K562 (cell line): ENCODE data around the gene MICALL2. TPM values are rescaled to one million over a fixed set of nuclear protein-coding genes. Genes with fewer than 3 reads are reported as not detected.

Source experiments
- POLR3G ChIP-seq: IDR thresholded peaks from 2 replicates; pipeline ENCODE4 v1.6.1; 2011; ENCODE audit not compliant: insufficient read length, insufficient replicate concordance; ENCODE audit errors: extremely low read depth
- SIN3B ChIP-seq: fragments of 450-650 bp; IDR thresholded peaks from 2 replicates; pipeline ENCODE4 v1.6.1; 2017; ENCODE audit warnings: low read depth, mild to moderate bottlenecking, moderate library complexity
- ZBTB33 ChIP-seq: sonication (generic); formaldehyde crosslinking; IDR thresholded peaks from 2 replicates; pipeline ENCODE4 v1.8.1; 2023; ENCODE audit warnings: mild to moderate bottlenecking, missing genetic modification reagents
- ZC3H4 ChIP-seq: sonication (generic); formaldehyde crosslinking; IDR thresholded peaks from 2 replicates; pipeline ENCODE4 v1.9.0; 2021; ENCODE audit warnings: missing genetic modification reagents, borderline replicate concordance
- ZNF79 ChIP-seq: fragments of 250-450 bp; sonication (Bioruptor Pico); IDR thresholded peaks from 2 replicates; pipeline ENCODE4 v1.4.0; 2020; ENCODE audit warnings: low read depth, mild to moderate bottlenecking, moderate library complexity
- polyA plus RNA-seq, 8 experiments: library from polyadenylated mRNA; depleted of rRNA in 4 of 8; stranded (reverse) in 5 of 8; unstranded in 3 of 8; fragments of >200 nt; fragmentation: Nextera tagmentation in 2 of 8; fragmentation: Illumina TruSeq in 1 of 8; extraction: Ambion mirVana in 2 of 8; extraction: Trizol in 1 of 8; gene quantifications; 2 replicates each; pipeline versions ENCODE4 v1.2.1 to v1.2.3, GENCODE V29; 2011 to 2014; ENCODE audit warnings: inconsistent platforms in 1 of 8, missing spikeins in 1 of 8
- total RNA-seq, 7 experiments: library from RNA; depleted of rRNA in 6 of 7; stranded (reverse); fragments of >200 nt in 6 of 7; fragmentation: Illumina TruSeq in 2 of 7; extraction: Trizol in 2 of 7; gene quantifications; 2 replicates each; pipeline versions ENCODE4 v1.2.1 to v1.2.3, GENCODE V29; 2011 to 2021; ENCODE audit warnings: low replicate concordance in 1 of 7
- TF ChIP-seq, protein P1 (sequence below): fragments of 200-600 bp; sonication (generic); IDR thresholded peaks from one replicate; pipeline ENCODE4 v1.6.1; 2012; ENCODE audit warnings: mild to moderate bottlenecking, low read depth, low read length, inconsistent platforms
- TF ChIP-seq, protein P2 (sequence below), 2 experiments: fragments of 450-650 bp; IDR thresholded peaks; 2 replicates each; pipeline ENCODE4 v1.6.1; 2018; ENCODE audit warnings: mild to moderate bottlenecking in 2 of 2, low read depth in 1 of 2; ENCODE audit not compliant: partially characterized antibody in 2 of 2

MICALL2 gene
- total and polyA plus RNA-seq, 9 of the 15 experiments (the other 6 are each of a cell fraction or from before 2014, with no cell fraction given), result 1.8 to 103 (median 17.0) TPM

DNA sequence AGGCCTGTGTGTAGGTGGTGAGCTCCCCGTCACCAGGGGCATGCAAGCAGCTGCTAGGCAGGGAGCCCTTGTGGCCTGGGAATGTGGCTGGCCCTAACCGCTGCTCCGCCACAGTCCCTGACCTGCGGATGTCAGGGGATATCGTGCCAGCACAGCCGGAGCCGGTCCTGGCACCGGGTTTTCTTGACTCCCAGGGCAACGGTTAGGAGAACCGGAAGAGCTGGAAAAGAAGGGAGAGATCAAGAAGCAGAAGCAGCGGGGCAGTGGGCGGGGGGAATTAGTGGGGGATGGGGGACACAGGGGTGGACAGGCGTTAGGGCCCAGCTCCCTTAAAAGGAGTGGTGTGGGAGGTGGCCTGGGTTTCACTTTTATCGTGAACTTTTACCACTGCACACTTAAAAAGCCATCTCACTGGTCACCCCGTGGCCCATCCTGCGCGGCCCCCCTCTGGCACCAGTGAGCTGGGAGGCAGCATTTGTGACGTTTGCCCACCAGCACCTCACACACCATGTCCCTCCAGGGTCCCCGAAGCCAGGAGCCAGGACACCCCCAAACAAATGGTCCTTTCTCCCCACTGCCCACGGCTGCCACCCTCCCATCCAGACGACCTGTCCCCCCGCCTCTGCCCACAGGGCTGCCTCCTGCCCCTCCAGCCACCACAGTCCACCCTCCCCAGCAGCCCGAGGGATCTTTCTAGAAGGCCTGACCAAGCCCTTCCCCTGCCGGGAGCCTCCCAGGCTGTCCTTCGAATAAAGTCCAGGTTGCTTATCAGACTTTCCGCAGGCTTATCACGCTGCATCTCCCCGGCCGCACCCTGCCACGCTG lies 1.8 kb upstream of the MICALL2 start (continued):
- TF ChIP-seq, protein P1, sequence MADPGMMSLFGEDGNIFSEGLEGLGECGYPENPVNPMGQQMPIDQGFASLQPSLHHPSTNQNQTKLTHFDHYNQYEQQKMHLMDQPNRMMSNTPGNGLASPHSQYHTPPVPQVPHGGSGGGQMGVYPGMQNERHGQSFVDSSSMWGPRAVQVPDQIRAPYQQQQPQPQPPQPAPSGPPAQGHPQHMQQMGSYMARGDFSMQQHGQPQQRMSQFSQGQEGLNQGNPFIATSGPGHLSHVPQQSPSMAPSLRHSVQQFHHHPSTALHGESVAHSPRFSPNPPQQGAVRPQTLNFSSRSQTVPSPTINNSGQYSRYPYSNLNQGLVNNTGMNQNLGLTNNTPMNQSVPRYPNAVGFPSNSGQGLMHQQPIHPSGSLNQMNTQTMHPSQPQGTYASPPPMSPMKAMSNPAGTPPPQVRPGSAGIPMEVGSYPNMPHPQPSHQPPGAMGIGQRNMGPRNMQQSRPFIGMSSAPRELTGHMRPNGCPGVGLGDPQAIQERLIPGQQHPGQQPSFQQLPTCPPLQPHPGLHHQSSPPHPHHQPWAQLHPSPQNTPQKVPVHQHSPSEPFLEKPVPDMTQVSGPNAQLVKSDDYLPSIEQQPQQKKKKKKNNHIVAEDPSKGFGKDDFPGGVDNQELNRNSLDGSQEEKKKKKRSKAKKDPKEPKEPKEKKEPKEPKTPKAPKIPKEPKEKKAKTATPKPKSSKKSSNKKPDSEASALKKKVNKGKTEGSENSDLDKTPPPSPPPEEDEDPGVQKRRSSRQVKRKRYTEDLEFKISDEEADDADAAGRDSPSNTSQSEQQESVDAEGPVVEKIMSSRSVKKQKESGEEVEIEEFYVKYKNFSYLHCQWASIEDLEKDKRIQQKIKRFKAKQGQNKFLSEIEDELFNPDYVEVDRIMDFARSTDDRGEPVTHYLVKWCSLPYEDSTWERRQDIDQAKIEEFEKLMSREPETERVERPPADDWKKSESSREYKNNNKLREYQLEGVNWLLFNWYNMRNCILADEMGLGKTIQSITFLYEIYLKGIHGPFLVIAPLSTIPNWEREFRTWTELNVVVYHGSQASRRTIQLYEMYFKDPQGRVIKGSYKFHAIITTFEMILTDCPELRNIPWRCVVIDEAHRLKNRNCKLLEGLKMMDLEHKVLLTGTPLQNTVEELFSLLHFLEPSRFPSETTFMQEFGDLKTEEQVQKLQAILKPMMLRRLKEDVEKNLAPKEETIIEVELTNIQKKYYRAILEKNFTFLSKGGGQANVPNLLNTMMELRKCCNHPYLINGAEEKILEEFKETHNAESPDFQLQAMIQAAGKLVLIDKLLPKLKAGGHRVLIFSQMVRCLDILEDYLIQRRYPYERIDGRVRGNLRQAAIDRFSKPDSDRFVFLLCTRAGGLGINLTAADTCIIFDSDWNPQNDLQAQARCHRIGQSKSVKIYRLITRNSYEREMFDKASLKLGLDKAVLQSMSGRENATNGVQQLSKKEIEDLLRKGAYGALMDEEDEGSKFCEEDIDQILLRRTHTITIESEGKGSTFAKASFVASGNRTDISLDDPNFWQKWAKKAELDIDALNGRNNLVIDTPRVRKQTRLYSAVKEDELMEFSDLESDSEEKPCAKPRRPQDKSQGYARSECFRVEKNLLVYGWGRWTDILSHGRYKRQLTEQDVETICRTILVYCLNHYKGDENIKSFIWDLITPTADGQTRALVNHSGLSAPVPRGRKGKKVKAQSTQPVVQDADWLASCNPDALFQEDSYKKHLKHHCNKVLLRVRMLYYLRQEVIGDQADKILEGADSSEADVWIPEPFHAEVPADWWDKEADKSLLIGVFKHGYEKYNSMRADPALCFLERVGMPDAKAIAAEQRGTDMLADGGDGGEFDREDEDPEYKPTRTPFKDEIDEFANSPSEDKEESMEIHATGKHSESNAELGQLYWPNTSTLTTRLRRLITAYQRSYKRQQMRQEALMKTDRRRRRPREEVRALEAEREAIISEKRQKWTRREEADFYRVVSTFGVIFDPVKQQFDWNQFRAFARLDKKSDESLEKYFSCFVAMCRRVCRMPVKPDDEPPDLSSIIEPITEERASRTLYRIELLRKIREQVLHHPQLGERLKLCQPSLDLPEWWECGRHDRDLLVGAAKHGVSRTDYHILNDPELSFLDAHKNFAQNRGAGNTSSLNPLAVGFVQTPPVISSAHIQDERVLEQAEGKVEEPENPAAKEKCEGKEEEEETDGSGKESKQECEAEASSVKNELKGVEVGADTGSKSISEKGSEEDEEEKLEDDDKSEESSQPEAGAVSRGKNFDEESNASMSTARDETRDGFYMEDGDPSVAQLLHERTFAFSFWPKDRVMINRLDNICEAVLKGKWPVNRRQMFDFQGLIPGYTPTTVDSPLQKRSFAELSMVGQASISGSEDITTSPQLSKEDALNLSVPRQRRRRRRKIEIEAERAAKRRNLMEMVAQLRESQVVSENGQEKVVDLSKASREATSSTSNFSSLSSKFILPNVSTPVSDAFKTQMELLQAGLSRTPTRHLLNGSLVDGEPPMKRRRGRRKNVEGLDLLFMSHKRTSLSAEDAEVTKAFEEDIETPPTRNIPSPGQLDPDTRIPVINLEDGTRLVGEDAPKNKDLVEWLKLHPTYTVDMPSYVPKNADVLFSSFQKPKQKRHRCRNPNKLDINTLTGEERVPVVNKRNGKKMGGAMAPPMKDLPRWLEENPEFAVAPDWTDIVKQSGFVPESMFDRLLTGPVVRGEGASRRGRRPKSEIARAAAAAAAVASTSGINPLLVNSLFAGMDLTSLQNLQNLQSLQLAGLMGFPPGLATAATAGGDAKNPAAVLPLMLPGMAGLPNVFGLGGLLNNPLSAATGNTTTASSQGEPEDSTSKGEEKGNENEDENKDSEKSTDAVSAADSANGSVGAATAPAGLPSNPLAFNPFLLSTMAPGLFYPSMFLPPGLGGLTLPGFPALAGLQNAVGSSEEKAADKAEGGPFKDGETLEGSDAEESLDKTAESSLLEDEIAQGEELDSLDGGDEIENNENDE, result no peak
- TF ChIP-seq, protein P2, sequence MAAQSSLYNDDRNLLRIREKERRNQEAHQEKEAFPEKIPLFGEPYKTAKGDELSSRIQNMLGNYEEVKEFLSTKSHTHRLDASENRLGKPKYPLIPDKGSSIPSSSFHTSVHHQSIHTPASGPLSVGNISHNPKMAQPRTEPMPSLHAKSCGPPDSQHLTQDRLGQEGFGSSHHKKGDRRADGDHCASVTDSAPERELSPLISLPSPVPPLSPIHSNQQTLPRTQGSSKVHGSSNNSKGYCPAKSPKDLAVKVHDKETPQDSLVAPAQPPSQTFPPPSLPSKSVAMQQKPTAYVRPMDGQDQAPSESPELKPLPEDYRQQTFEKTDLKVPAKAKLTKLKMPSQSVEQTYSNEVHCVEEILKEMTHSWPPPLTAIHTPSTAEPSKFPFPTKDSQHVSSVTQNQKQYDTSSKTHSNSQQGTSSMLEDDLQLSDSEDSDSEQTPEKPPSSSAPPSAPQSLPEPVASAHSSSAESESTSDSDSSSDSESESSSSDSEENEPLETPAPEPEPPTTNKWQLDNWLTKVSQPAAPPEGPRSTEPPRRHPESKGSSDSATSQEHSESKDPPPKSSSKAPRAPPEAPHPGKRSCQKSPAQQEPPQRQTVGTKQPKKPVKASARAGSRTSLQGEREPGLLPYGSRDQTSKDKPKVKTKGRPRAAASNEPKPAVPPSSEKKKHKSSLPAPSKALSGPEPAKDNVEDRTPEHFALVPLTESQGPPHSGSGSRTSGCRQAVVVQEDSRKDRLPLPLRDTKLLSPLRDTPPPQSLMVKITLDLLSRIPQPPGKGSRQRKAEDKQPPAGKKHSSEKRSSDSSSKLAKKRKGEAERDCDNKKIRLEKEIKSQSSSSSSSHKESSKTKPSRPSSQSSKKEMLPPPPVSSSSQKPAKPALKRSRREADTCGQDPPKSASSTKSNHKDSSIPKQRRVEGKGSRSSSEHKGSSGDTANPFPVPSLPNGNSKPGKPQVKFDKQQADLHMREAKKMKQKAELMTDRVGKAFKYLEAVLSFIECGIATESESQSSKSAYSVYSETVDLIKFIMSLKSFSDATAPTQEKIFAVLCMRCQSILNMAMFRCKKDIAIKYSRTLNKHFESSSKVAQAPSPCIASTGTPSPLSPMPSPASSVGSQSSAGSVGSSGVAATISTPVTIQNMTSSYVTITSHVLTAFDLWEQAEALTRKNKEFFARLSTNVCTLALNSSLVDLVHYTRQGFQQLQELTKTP (IDR thresholded peaks at IDR 0.05; ENCODE audit: low read depth in 1 of 2, partially characterized antibody in 2 of 2), result peak in 1 of 2 experiments; percentile 70
- TF ChIP-seq SIN3B (peak; percentile 15; the same call in 1 of the 2 replicates), ZC3H4 (peak; percentile 52; the same call in 1 of the 2 replicates), ZBTB33 (CRISPR knock-in tag) (peak; percentile 77), ZNF79 (CRISPR knock-in tag) (no peak), POLR3G (no peak)
